Measurements from ENCODE around the gene ARHGAP12.
A peak's percentile ranks its signal among the peaks of the same experiment; 100 is the strongest.

The ARHGAP12 gene

DNA sequence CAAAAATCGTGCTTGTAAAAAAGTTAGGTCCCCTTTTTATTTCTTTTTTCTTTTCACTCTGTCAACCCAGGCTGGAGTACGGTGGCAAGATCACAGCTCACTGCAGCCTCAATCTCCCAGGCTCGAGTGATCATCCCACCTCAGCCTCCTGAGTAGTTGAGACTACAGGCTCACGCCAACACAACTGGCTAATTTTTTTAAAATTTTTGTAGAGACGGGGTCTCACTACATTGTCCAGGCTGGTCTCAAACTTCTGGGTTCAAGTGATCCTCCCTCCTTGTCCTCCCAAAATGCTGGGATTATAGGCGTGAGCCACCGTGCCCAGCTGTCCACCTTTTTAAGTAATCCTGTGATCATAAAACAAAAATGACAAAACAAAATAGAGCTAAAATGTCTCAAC is 19.4 kb upstream of the ARHGAP12 start:
- DNase-seq: no peak

DNA sequence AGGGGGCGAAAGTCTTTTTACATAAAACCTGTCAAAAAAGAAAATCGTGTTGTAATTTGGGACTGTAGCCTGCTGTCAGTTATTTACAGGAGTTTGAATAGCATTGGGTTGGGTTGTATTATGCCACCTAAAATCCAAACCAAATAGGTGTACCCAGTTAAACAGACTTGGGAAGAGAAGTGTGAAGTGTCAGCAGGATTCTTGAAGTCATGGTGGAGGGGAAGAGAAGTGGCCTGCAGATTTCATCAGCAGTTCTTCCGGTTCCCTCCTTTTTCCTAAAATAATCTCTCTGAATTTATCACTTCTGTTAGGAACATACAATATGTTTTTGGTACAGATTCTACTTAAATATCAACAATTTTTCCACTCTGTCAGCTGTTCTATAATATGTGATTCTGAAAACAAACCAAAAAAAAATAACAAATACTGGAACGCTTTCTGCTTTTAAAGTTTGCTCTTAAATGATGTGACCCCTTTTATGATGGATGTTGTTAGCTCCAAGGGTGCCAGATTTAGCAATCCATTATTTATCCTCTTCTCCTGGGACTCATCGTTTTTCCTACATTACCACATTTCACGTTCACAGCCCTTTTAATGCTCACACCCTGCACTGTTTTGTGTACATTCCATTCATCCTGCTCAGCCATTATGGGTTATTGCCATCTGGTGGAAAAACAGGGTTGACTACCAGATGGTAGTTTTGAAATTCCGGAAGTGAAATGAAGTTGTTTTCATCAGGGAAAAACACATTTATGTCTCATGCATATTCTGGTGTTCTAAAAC is 18.7 kb upstream of the ARHGAP12 start:
- DNase-seq: peak; percentile 14

DNA sequence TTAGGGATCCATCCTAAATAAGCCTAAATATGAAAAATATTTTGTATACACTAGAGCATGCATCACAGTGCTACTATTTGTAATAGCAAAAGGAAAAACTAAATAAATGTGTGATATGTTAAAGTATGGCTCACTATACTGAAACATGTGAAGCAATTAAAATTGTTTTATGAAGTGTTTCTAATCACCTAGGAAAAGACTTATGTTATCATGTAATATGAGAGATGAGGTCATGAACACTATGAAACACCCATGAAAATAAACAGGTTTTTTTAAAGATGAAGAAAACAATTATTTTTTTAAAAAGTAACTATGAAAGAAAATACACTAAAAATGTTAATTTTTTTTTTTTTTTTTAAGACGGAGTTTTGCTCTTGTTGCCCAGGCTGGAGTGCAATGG is 16.8 kb upstream of the ARHGAP12 start:
- DNase-seq: no peak

DNA sequence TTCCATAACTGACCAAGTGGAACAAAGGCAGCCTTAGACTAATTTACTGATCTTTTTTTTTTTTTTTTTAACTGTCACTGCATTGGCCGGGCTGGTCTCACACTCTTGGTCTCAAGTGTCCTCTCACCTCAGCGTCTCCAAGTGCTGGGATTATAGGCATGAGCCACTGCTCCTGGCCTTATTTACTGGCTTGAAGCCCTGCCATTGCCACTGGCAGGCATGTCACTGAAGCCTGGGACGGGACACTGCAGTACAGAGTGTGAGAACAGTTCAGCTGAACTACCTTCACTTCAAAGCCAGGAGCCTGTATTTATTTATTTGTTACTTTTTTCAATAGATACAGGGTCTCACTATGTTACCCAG is 15.4 kb upstream of the ARHGAP12 start:
- no peak for DNase-seq

DNA sequence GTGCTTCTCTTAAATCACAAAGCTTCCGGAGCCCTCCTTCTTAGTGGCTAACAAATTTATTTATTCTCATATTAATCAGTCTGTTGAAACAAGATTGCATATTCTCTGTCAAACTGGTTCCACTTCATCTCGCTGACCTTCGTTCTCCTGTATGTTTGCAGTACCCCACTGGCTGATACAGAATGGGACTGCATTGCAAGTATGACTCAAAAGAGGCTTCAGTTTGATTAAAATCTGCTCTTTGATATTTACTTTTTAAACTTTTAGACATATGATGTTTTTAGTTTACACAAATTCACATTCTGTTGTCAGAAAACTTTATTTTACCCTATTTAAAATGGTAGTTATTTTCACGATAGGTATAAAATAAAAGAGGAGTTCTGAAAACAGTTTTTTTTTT is 14.3 kb upstream of the ARHGAP12 start:
- no peak for DNase-seq

DNA sequence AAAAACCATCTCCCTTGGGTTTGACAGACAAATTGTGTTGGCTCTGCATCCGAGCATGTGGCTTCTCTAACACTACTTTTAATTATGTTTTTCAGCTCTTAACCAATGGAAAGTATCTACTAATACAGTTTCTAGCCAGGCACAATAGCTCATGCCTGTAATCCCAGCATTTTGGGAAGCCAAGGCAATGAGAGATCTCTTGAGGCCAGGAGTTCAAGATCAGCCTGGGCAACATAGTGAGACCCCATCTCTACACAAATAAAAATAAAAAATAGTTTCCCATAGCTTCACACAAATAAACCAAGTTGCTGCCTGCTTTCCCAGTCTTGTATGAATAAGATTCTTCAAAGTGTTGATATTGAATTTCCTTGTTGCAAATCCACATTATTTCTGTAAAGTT is 13.8 kb upstream of the ARHGAP12 start:
- DNase-seq: no peak

DNA sequence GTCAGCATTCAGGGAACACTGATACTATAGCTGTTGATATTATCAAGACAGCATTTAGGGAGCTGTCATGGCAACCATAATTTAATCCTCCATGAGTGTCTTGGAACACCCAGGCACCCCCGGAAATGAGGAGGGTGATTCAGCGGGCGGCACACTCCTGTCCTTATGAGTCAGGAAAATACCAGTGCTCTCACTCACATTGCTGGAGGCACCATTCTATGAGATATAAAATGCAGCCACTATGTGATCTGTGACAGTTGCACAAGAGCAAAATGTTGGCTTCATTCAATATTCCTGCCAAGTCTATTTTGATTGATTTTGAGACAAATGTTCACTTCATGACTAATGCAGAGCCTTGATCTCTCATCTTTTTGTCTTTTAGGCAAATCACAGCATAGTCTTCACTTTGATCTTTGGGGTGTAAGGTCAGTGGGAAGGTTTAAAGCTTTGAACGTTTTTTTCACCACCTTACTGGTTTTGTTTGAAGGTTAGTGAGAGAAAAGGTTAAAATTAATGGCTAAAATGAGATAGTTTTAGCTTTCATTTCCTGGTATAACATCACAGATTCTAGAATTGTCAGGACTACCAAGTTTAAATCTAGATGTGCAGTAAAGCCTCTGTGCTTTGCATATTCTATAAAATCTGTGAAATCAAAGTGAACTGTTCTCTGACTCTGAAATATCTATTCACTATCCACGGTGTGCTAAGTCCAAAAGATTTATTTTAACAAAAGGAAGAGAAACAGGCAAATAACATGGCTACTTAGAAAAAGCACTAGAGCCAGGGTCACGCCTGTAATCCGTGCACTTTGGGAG is 12.4 kb upstream of the ARHGAP12 start:
- DNase-seq: no peak

DNA sequence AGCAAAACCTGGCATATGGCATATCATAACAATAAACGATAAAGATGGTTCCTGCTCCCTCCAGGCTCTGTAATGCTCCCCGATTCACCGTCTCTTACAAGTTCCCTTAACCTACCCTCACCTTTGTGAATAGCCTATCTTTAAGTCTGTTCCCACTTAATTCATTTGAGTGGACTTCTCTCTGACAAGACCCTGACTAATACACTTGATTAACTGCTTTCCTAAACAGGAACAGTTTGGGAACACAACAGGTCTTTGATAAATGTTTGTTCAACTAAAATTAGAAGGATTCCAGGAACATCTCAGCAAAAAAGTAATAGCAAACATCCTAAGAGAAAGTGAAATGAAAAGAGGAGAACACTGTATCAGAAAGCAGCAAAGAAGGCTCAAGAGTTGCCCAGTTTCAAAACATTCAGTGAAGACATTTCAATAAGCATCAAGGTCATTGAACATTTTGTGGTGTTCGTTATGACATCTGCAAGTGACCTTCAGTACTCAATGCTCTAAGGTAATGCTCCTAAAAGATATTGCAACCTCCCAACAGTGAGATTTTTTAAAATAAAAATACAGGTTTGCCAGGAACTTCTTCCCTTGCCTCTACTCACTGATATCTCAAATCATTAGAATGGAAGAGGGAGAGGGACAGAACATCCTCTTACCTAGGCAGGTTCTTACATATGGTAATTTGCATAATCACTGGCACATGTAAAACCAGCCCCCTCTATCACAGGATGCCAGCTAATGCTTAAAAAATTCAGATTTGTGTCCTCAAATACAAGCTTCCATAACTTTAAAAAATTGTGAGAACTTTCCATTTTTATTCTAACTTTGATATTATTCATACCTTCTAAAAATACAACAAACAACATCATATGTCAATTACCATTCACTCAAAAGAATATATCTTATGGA is 11.4 kb upstream of the ARHGAP12 start:
- DNase-seq: no peak

DNA sequence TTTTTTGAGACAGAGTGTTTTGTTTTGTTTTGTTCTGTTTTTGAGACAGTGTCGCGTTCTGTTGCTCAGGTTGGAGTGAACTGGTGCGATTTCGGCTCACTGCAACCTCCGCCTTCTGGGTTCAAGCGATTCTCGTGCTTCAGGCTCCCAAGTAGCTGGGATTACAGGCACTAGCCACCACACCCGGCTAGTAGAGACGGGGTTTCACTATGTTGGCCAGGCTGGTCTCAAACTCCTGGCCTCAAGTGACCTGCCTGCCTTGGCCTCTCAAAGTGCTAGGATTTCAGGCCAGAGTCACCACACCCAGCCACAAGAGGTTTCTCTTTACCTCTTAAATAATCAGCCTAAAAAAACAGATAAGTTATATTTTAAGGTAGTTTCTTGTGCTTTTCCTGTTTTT is 8.7 kb upstream of the ARHGAP12 start:
- no peak for DNase-seq

DNA sequence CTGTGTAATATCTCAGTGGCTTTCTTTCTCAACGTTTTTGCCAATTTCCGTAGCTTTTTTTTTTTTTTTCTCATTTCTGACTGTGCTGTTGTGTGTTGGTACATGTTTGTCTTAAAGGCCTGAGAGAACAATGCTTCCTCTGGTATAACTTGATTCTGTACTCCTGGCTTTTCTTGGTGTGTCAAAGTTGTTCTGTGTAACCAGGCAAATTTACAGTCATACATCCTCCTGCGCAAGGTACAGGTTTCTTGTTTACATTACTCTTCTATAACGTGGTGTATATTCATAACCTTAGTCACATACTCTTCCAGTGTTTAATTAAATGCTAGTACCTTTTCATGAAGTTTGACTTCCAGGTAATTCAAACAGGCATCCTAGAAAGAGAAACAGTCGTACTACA is 8.3 kb upstream of the ARHGAP12 start:
- DNase-seq: no peak

DNA sequence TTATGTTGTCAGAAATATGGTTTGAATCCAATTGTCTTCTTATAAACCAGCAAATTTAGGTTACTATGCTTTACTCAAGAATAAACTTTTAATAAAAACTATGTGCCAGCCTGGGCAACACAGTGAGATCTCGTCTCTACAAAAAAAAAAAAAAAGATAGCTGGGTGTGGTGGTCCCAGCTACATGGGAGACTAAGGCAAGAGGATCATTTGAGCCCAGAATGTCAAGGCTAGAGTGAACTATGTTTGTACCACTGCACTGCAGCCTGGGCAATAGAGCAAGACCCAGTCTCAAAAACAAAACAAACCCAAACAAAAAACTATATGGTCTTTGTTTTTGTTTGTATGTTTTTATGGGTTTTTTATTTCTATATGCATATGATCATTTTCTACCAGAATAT is 7.5 kb upstream of the ARHGAP12 start:
- no peak for DNase-seq

DNA sequence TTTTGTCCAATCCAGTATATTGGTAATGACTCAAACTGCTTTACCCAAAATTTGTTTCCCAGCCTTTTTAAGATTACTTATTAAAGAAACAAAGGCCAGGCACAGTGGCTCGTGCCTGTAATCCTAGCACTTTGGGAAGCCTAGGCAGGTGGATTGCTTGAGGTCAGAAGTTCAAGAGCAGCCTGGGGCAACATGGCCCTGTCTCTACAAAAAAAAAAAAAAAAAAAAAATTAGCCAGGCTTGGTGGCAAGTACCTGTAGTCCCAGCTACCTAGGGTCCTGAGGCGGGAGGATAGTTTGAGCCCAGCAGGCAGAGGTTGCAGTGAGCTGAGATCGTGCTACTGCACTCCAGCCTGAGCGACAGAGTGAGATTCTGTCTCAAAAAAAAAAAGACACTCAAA is 7.0 kb upstream of the ARHGAP12 start:
- DNase-seq: no peak

DNA sequence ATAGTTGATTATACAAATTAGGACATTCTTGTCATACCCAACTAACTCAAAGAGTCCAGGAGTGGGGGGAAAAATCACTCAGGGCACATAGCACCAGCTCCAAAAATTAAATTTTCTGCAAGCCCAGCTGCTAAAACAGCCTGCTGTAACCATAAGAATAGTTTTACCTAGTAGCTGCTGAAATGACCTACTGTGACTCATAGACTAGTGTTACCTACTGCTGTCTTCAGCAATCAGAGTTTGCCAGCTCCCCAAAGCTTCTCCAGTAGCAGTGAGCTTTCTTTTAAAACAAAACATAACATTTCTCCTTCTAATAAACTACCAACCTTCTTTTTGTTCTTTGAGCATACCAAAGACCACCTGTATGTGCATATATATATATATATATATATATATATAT is 4.2 kb upstream of the ARHGAP12 start:
- no peak for DNase-seq

DNA sequence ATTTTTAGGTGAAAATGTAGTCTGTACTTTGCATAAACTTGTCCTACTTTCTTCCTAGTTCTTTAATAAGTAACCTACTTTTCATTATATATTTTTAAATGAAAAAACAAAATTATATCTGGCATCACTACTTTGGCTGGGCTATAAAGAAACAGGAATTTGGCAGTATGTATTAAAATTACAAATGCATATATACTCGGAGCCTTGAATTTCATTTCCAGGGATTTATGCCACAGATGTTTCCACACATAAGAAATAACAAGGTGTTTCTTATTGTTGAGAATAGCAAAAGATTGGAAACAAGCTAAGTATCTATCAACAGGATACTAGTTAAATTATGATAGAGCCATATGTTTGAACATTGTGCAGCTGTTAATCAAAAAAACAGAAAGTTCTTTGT is 2.2 kb upstream of the ARHGAP12 start:
- DNase-seq: no peak

DNA sequence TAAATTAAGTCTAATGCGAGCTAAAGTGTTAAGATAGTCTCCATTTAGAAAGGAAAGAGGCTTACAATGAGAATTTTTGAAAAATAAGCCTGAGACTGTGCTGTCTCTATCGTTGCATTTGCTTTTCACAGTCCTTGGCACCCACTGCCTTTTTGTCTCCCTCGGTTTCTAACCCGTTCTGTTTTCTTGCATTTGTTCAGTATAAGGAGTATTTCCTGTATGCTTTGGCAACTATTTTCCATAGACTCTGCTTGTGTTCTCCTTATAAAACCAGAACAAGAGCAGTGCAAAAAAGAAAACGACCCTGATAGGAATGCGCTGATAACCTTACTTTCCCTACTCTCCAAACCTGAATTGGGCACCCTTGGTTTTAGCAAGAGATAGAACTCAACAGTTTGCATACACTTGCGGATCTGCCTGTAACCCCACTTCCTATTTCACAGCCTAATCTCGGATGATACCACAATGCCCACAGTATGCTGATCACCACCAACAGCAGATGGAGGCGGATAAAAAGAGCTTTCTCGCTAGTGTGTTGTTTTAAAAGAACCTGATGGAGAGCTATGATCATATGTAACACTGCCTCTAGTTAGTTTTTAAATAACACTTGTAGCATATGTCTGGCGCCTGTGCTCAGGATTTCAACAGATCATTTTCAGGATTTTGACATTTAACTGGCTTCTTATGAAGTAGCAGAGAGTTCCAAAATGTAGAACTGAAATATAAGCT is 1.6 kb upstream of the ARHGAP12 start:
- DNase-seq: no peak

DNA sequence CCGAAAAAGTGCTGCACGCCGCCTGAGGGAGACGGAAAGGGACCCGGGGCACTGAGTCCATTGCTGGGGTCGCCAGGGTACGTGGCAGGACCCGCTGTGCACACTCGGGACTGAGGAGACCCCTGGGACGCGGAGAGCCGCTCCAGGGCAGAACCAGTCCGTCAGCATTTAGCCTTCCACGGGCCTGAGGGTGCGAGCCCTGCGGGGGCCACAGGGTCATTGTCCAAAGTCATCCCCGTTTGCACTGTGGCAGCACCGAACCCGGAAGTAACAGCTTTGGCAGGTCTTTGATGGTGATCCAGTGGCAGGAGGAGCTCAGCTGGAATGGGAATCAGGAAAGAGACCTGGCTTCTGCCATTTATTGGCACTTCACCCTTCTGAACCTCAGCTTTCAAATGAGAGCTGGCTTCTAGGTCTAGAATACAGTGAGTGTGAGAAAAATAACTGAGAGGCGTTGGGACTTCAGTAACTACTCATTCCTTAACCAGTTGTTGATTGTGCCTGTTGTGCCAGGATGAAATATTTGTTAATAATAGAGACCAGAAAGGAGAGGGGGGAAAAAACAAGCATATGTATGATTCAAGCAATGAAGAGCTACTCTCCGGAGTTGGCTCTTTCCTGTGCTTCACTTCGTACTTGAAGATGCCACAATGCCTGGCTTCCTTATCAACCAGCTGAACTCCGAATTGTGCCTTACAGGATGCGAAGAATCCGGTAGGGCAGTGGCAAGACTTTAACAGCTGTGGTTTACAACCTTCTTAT is 811 bp upstream of the ARHGAP12 start:
- DNase-seq: peak; percentile 26

DNA sequence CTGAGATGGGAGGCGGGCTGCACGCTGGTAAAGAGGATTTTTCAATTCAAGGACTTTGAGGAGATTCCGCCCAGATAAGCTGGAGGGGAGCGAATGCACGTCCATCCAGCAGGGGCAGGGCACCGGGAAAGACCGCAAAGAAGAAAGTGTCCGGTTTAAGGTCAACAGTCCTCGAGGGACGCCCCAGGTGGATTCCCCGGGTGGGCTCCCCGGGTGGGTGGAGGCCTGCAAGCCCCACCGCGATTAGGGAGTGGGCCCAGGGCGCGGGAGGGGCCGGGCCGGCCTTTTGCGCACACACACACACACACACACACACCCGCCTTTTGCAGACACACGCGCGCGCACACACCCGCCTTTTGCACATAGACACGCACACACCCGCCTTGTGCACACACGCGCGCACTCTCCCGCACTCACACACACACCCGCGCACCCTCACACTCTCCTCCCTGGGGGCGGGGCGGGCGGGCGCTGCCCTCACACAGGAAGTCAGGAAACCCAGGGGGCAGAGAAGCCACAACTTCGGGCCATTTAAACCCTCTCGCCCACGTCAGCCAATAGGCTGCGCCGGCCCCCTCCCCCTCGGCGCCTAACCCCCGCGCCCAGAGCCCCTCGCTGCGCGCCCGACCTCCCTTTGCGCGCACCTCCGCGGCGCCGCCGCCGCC is 615 bp downstream of the ARHGAP12 start:
- DNase-seq: no peak

DNA sequence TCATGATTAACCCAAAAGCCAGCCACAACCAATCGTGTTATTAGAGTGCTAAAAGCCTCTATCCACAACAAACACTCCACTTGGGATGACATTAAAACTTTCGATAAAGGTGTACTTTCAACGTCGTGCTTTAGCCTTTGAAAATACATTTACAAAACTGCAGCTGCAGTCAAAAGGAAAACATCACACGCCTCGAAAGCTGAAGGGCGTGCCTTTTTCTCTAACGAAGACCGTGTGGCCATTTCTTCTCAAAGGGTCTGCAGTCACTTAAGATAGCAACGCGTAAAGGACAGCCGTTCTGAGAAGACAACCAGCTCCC is 1.1 kb downstream of the ARHGAP12 start:
- no peak for DNase-seq

DNA sequence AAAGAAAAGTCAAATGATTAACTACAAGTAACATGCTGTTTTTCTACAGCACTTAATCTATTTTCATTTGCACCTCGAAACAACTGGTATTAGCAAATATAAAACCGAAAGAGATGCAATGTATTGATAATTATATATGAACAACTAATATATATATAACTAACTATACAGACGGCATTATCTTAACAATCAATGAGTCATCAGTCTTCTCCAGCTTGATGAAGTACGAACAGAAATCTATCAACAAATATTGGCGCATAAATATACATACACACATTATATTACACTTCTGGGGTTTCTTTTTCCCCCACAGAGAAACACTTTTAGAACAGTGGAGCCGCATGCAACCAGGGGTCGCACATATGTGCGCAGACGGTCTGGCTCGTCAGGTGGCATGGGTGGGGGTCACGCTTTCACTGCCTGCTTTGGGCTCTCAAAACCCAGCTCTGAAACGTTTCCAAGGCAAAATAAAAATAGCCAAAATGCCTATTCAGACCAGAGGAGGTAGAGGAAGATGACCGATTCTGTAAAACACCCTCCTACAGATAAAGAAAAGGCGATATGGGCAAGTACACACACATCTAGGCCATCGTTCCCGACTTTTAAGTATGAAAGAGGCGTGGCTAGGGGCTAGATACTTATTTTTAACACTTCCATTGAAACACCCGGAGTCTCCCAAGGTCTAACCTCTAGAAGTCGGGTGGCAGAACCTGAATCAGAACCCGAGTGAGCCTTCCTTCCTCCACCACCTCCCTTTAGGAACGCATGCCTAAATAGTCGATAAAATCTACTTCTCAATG is 1.7 kb downstream of the ARHGAP12 start:
- DNase-seq: no peak

DNA sequence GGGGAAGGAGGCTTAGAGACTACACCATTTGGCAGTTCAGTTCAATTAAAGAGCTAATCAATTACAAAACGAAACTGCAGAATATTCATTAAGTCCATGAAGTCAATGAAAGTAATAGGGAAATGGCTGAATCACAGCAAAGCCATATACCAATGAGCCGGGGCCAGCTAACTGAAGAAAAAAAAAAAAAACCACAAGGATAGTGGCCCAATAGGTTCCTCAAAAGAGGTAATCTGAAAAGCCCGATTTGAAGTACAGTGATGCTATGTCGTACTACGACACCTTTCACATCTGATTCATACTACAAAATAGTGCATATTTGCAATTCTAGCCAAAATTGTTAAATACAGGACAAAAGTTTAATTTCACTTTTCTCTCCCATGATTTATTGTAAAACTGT is 2.5 kb downstream of the ARHGAP12 start:
- no peak for DNase-seq

DNA sequence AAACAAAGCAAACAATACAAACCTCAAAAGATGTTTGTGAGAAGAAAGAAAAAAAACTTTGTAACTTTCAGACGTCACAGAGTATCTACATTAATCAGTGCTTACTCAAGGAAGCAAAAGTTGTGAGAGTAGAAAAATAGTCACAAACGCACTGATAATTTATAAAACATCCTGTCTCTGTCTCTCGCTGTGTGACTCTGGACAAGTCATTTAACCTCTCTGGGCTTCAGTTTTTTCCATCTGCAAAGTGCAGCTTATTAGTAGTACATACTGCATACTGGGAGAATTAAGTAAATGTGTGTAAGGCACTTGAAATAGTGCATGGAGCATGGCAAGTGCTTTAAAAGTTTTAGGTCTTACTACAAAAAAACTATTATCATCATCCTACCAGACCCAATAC is 3.8 kb downstream of the ARHGAP12 start:
- DNase-seq: no peak
